ENCODE measurements around the gene GALNT2.

The GALNT2 gene

GRCh38 chr1:230171356-230172015 is 104.4 kb downstream of the GALNT2 start:
- no peak for DNase-seq

- DNase-seq = no peak
Measured at GRCh38 chr1:230172016-230172537, 105.0 kb downstream of the GALNT2 start.

- no peak for DNase-seq
Measured at GRCh38 chr1:230173187-230173975, 106.3 kb downstream of the GALNT2 start.

- DNase-seq = no peak
Measured at GRCh38 chr1:230174041-230174440, 107.0 kb downstream of the GALNT2 start.

GRCh38 chr1:230174471-230175162 is 107.6 kb downstream of the GALNT2 start:
- no peak for DNase-seq

GRCh38 chr1:230175163-230175747 is 108.2 kb downstream of the GALNT2 start:
- DNase-seq = no peak

GRCh38 chr1:230175839-230176238 is 108.8 kb downstream of the GALNT2 start:
- no peak for DNase-seq

- no peak for DNase-seq
Measured at GRCh38 chr1:230176326-230176725, 109.3 kb downstream of the GALNT2 start.

GRCh38 chr1:230176871-230177411 is 109.9 kb downstream of the GALNT2 start:
- DNase-seq = no peak

GRCh38 chr1:230179249-230179648 is 112.2 kb downstream of the GALNT2 start:
- no peak for DNase-seq

- no peak for DNase-seq
Measured at GRCh38 chr1:230185076-230186001, 118.3 kb downstream of the GALNT2 start.

GRCh38 chr1:230186003-230186863 is 119.2 kb downstream of the GALNT2 start:
- peak; percentile 72 to 78 for DNase-seq

- DNase-seq = no peak
Measured at GRCh38 chr1:230186874-230187273, 119.8 kb downstream of the GALNT2 start.

GRCh38 chr1:230187290-230187689 is 120.3 kb downstream of the GALNT2 start:
- DNase-seq = no peak

- no peak for DNase-seq
Measured at GRCh38 chr1:230188826-230189225, 121.8 kb downstream of the GALNT2 start.

- peak in 1 of 2 experiments; percentile 28 for DNase-seq
Measured at GRCh38 chr1:230189341-230189740, 122.3 kb downstream of the GALNT2 start.

GRCh38 chr1:230189824-230190223 is 122.8 kb downstream of the GALNT2 start:
- DNase-seq = no peak

- DNase-seq = no peak
Measured at GRCh38 chr1:230191079-230191804, 124.2 kb downstream of the GALNT2 start.

GRCh38 chr1:230191855-230192254 is 124.8 kb downstream of the GALNT2 start:
- no peak for DNase-seq

GRCh38 chr1:230194525-230194924 is 127.5 kb downstream of the GALNT2 start:
- no peak for DNase-seq
